ENCODE data around the gene KLHL11.

The KLHL11 gene, protein sequence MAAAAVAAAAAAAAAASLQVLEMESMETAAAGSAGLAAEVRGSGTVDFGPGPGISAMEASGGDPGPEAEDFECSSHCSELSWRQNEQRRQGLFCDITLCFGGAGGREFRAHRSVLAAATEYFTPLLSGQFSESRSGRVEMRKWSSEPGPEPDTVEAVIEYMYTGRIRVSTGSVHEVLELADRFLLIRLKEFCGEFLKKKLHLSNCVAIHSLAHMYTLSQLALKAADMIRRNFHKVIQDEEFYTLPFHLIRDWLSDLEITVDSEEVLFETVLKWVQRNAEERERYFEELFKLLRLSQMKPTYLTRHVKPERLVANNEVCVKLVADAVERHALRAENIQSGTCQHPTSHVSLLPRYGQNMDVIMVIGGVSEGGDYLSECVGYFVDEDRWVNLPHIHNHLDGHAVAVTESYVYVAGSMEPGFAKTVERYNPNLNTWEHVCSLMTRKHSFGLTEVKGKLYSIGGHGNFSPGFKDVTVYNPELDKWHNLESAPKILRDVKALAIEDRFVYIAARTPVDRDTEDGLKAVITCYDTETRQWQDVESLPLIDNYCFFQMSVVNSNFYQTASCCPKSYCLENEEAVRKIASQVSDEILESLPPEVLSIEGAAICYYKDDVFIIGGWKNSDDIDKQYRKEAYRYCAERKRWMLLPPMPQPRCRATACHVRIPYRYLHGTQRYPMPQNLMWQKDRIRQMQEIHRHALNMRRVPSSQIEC

DNA sequence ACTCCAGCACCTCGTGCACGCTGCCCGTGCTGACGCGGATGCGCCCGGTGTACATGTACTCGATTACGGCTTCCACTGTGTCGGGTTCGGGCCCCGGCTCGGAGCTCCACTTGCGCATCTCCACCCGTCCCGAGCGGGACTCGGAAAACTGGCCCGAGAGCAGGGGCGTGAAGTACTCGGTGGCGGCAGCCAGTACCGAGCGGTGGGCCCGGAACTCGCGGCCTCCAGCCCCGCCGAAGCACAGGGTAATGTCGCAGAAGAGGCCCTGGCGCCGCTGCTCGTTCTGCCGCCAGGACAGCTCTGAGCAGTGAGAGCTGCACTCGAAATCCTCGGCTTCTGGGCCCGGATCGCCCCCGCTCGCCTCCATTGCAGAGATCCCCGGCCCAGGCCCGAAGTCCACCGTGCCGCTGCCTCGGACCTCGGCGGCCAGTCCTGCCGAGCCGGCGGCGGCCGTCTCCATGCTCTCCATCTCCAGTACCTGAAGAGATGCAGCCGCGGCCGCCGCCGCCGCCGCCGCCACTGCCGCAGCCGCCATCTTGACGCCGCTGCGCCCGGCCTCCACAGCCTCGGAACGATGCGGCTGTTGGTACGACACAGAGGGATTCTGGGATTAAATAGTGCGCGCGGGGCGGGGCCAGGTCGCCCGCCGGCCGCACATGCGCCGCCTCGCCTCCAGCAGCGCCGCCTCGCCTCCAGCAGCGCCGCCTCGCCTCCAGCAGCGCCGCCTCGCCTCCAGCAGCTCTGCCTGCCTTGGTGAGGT, at the start of gene KLHL11:
TSS of gene KLHL11 (minus strand) at position 588 of the 760 bp plus-strand sequence. CDS start at position 535, 53 bp downstream.
- peak; percentile 72 to 88 (median 77) for DNase-seq (ENCODE audit: low read depth in 3 of 3)

DNA sequence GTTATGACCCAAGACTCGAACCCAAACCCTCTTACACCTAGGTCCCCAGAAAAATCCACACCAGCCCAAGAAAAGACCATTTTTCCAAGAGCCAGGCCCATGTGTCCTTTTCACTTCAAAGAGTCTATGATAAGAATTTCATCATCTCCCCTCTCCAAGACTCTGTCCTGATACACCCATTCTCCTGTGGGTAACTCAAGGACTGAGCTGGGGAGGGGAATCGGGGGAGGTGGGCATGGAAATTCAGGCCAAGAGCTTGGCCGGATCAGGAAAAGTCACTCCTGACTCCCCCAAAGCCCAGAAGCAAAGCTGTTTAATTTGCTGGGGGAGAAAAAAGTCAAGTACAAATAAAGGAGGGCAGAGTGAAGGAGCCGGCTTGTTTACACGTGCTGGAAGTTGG, 49.8 kb upstream of the KLHL11 start:
- no peak for DNase-seq (ENCODE audit: low read depth in 3 of 3)

DNA sequence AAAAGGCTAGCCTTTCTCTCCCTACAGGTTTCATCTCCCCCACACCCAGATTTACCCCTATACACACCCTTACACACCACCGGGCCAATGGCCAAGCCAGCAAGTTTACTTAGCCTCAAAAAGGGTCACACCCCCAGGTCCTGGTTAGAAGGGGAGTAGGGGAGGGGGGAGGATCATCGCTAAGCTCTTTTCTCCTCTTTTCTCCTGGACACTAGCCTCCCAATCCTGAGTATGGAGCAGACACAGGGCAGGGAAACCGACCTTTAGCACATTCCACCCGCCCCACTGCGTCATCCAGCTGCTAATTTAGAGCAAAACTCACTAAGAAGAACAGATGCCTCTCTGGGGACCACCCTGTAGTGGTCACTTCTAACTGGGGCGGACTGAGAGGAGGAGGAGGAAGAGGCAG, 49.1 kb upstream of the KLHL11 start:
- no peak for DNase-seq (ENCODE audit: low read depth in 3 of 3)

DNA sequence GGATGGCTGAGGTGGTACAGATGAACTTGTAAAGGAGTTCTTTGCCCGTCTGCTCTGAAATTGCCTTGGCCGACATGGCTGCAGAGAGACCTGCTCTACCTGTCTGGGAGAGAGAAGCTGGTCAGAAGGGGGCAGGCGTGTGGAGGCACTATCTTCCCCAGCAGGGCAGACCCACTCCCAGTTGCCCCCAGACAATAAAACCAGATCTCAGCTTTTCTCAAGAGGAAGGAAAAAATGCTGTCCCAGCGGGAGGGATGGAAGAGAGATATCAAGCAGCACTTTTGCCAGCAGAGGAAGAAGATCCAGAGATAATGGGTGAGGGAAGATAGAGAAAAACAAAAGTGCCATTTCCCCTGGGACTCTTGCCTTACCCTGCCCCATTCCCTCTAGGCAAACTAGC, 48.6 kb upstream of the KLHL11 start:
- DNase-seq (ENCODE audit: low read depth in 3 of 3), result no peak

DNA sequence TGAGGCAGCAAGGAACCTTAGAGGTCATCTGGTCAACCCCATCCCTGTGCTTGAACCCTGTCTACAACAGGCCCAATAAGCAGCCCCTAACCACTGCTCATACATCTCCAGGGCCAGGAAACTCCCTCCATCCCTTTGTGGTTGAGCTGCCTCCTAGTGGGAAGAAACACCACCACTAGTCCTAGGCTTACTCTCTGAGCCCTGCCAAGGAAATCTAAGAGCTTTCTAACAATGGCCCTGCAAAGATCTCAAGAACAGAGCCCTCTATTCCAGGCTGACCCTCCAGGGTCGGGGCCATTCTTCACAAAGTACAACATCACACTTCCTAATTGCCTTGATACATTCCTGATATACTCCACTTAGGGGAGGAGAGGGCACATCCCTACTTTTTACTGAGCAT, 47.7 kb upstream of the KLHL11 start:
- DNase-seq (ENCODE audit: low read depth in 3 of 3), result no peak

DNA sequence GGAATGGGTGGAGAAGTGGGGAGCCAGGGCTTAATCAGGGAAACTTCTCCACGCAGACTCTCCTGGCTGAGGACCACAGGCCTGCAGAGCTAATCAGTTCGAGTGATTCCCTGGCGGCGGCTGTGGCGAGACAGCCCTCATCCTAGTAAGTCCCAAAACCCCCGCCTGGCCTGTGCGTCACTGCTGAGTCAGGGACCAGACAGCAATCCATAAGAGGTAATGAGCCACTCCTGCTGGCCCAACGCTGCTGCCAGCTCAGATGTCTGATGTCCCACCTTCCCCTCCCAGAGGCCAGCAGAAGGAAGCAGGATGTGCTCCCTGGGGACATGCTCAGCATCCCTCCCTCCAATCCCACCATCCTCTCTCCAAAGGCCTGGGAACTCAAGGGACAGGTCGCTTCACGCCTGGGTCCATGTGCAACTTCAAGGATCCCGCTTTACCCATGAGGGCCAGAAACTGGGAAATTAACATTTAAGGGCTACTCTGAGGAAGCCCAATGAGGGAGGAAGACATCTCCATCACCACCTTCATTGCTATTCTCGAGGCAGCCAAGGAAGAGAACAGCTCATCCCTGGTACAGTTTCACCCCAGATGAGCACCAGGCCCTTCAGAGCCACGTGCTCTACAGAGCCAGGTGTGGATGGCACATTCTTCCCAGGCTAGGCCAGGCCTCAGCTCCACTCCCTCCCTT, 45.6 kb upstream of the KLHL11 start:
- no peak for DNase-seq (ENCODE audit: low read depth in 3 of 3)

DNA sequence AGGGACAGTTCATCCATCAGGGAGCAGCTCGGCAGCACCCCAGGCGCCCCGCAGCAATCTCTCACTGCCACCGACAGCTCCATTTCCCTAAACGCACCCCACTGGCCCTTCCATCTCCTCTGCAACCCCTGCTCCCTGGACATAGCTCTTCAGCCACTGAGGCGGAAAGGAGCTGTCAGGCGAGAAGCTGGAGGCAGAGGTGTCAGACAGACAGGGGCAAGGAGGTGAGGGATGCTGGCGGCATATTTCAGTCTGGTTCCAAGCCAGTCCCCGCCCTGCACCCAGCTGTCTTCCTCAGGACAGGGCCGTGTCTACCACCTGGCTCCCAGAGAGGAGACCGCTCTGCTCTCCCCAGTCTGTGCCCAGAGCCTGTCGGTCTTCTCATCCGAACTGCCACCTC, 43.9 kb upstream of the KLHL11 start:
- DNase-seq (ENCODE audit: low read depth in 3 of 3), result no peak

DNA sequence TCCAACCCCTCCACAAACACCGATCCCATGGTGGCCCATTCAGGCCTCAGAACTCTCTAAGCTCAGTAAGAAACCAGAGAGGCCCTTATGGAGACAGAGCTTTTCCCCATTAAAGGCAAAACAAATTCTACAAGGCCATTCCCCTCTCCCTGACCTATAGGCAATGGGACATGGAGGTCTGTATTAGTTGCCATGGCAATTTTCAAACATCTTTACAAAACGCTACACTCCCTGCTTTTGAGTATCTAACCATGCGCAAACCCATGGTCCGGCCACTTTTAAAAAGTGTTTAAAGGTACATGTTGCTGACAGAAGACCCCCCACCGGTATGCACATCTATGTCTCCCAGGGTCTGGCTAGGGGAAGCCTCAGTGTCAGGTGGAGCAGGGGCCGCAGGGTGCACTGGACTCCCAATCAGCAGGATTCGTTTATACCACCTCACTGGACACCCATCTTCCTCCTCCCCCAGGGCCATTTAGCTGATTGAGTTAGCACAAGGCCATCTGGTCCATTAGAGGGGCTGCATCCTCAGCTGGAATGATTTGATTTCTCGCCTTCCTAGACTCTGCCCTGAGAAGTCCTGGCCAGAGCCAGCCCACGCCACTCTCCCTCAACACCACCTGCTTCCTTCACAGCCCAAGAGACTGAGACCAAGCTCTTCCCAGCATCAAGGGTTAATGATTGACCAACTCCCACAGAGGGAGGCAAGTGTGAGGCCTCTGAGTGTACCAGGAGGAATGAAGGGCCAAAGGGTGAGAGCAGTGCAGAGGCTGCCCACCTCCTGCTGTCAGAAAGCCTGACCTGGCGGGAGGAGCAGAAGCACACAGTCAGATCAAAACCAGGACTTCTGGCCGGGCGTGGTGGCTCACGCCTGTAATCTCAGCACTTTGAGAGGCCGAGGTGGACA, 42.7 kb upstream of the KLHL11 start:
- DNase-seq (ENCODE audit: low read depth in 3 of 3), result no peak

DNA sequence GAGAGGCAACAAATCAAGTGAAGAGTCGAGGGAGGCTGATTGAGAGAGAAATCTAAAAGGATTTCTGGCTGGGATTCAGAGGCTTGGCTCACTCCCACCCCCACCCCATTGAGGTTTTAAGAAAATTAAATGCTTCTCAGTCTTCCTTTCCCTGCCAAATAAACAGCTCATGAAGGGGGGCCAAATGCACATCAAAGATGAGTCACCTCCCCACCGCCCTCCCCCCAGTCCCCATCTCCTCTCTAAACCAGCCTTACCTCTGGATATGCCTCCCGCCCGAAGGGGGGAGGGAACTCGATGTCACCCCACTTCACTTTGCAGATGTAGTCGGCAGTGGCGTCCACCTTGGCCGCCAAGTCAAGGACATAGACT, 41.9 kb upstream of the KLHL11 start:
- DNase-seq (ENCODE audit: low read depth in 3 of 3), result no peak

DNA sequence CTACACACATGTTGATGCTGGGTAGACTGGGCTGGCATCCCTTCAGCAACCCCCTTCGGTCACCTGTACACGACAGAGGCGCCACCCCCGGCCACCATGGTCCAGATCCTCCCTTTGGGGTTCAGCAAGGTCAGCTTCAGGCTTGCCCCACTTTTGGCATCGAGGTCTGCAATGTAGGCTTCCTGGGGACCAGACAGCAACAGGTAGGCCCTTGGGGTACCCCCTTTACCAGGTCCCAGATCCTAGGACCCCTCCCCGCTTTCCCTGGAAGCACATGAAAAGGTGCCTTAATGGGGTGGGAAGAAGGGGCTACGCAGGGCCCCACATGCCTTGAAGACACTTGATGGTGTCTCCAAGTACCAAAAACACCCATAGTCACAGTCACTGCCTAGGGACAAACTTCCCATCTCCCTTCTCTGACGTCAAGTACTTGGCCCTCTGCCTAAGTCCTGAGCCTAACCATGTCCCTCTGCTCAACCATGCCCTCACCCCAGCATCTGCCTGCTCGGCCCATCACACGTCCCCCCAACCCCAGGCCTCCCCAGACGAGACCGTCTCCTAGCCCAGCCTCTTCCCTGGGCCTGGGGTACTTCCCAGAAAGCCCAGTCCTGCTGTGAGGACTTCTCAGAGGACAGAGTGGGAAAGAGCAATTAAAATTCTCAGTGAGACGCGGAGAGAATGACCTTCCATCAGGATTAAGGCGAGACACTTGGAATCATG, 41.4 kb upstream of the KLHL11 start:
- no peak for DNase-seq (ENCODE audit: low read depth in 3 of 3)

DNA sequence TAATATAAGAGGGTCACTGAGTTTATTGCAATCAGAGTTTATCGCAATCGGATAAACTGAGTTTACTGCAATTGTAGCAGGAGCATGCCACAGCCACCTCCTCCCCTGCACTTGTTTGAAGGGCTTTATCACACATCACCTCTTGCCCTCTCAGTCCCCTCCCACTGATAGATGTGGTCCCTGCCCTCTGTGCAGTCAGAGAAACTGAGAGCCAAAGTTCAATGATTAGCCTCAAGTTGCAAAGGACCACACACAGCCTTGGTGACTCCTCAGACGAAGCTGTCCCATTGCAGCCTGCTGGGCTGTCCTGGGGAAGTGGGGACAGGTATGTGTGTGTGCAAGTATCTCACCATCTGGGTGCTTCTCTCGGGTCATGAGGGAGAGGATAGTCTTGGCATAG, 39.9 kb upstream of the KLHL11 start:
- DNase-seq (ENCODE audit: low read depth in 3 of 3), result no peak

DNA sequence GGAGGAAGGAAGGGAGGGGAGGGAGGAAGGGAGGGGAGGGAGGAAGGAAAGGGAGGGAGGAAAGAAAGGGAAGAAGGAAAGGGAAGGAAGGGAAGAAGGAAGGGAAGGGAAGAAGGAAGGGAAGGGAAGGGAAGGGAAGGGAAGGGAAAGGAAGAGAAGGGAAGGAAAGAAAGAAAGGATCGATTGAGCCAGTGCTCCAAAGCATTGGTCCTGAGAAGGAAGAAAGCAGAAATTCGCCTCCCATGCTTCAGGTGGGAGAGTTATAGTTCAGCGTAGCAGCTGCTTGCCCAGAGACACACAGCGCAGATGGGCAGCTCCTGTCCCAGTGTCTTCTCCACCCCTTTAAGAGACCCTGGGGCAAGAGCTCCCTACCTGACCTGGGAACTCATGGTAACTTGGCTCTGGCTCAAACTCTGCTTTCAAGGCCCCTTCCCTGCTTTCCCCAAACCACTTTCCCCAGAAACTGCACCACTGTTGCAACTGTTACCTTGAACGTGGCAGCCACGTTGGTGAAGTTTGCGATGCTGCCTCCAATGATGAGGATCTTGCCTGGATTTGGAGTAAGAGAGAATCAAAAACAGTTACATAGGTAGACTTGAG, 39.1 kb upstream of the KLHL11 start:
- no peak for DNase-seq (ENCODE audit: low read depth in 3 of 3)

DNA sequence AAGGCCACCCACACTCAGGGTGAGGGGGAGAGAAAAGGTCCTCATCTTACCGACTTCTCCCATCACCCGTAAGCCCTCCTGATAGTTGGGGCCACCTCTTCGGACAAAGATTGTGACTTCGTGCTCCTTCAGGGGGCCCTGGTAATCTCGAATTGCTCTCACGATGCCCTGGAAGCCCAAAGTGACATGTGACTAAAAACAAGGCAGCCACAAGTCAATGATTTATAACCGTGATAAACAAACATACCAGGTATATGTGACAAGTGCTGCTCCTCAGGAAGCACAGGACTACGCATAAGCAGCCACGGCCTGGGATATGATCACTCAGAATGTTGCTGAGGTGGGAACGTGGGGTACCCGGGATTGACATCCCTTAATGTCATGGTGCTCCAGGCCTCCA, 36.4 kb upstream of the KLHL11 start:
- no peak for DNase-seq (ENCODE audit: low read depth in 3 of 3)

DNA sequence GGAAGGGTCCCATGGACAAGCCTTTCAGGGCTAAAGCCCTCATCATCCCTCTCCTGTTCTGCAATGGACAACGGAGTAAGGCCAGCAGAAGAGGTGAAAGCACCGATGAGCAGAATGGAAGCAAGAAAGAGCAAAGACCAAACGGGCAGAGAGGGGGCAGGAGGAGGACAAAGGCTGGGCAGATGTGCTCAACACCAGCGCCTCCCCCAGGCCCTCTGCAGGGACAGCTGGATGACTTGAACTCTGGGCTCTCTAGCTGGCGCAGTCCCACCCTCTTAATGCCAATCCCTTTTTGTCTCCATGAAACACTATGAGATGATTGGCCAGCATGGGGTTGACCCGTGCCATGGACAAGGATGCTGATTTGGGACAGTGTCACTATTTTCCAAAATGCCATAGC, 31.5 kb upstream of the KLHL11 start:
- no peak for DNase-seq (ENCODE audit: low read depth in 3 of 3)

DNA sequence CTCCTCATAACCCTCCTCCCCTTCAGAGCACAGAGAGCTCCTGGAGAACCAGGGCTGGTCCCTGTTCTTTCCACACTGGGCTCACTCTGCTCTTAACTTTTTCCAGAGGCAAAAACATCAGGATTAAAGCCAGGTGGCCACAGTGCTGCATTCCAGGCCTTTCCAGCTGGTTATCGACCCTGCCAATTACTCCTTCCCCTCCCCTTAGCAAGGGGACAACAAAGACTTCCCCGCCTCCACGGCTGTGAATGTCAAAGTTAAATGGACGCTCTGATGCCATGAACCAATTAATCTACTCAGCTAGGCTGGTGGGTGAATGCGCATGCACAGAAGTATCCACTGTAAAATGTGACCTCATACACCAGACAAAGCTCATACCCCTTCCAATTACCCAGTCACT, 30.4 kb upstream of the KLHL11 start:
- no peak for DNase-seq (ENCODE audit: low read depth in 3 of 3)

DNA sequence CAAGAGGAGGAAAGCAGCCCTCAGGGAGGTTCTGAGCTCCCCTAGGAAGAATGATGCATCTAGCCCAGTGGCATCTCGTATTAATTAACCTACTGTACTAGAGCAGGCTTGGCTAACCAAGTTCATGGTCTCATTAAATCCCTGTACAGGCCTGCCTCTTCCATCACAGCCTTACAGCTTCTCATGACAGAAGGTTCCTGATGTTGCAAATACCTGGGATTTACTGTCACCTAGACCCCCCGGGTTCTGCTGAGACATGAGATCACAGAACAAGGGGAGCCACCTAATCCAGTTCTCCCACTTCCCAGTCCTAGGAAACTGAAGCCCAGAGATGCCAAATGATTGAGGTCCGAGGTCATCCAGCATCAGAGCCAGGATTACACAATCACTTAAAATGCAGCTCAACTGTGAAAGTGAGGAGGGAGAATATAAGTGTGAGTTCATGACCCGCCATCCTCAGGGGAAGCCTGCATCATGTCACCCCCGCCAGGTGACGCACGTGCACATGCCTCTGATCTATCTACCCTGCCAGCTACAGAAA, 29.6 kb upstream of the KLHL11 start:
- DNase-seq (ENCODE audit: low read depth in 3 of 3), result no peak

DNA sequence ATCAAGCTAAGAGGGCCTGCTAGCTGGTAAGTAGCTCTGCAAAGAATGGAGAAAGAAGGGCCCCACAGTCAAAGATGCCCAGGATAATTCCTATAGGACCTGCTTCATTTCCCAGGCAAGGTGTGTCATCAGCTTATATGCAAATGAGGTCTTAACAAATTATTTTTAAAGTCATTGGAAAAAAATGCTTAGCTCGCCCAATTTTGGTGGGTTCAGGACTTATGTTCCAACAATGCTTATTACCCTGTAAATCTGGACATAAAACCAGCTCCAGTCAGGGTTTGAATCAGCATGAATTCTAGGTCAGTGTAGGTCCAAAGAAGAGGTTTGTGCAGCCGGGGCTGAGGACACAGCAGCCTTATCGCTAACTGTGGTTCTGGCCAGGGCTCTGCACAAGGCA, 28.2 kb upstream of the KLHL11 start:
- DNase-seq (ENCODE audit: low read depth in 3 of 3), result no peak

DNA sequence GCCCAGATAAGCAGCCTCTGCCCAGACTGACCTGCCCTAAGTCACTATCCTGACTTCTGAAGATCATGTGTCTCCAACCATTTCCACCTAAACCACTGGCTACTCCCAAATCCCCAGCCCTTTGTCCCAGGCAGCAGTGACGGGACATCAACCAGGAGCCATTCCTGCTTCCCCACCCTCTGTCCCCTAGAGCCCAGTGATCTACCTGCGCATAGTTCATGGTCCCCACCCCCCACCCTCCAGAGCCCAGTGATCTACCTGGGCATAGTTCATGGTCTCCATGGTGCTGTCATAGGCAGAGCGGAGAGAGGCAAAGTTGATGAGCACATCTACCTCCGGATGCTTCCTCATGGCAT, 26.8 kb upstream of the KLHL11 start:
- no peak for DNase-seq (ENCODE audit: low read depth in 3 of 3)

DNA sequence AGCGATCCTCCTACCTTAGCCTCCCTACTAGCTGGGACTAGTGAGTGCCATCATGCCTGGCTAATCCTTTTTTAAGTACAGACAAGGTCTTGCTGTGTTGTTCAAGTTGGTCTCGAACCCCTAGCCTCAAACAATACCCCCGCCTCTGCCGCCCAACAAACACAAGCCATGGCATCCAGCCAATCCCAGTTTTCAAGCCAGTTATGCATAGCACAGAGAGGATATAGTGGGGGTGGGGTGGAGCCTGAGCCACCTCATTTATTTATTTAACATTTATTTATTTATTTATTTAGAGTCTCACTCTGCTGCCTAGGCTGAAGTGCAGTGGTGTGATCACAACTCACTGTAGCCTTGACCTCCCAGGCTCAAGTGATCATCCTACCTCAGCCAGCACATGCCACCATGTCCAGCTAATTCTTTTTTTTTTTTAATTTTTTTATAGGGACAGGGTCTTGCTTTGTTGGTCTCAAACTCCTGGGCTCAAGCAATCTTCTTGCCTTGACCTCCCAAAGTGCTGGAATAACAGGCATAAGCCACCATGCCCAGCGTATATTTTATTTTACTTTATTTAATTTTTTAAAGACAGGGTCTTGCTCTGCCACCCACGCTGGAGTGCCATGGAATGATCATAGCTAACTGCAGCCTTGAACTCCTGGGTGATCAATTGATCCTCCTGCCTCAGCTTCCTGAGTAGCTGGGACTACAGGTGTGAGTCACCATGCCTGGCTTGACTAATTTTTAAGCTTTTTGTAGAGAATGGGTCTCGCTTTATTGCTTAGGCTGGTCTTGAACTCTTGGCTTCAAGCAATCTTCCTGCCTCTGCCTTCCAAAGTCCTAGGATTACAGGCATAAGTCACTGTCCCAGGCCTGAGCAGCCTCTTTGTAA, 26.2 kb upstream of the KLHL11 start:
- DNase-seq (ENCODE audit: low read depth in 3 of 3), result no peak
